Esophagus muscularis mucosa (tissue), 4 donors: ENCODE measurements around the gene LCA5L. TPM values are rescaled to one million over a fixed set of nuclear protein-coding genes. Genes with fewer than 3 reads are reported as not detected.
A peak's percentile ranks its signal among the peaks of the same experiment; 100 is the strongest.
"Not testable (repeated sequence)": the region's sequence is repeated elsewhere in the genome, so short reads cannot be mapped to it uniquely, and the experiment has no call there.

Experiments
- DNase-seq: peaks from one replicate; pipeline ENCODE4 v3.0.0-alpha.2; 2017; ENCODE audit errors: extremely low spot score
- H3K27ac ChIP-seq, 4 donors: fragments of 200-600 bp; sonication (generic); replicated peaks in 1 of 4; 1 replicate in 3 of 4; 2 replicates in 1 of 4; pipeline ENCODE4 v1.5.1; 2016 to 2019; ENCODE audit warnings: mild to moderate bottlenecking in 1 of 4
- H3K27me3 ChIP-seq, 4 donors: fragments of 200-600 bp; sonication (generic); one replicate each; pipeline versions ENCODE4 v1.5.1 to v1.6.0; 2016 to 2019
- H3K36me3 ChIP-seq, 4 donors: fragments of 200-600 bp; sonication (generic); one replicate each; pipeline ENCODE4 v1.5.1; 2016 to 2019
- H3K4me1 ChIP-seq, 4 donors: fragments of 200-600 bp; sonication (generic); one replicate each; pipeline ENCODE4 v1.5.1; 2016 to 2019
- H3K4me3 ChIP-seq, 4 donors: fragments of 200-600 bp; sonication (generic); 1 replicate in 2 of 4; 2 replicates in 2 of 4; pipeline ENCODE4 v1.5.1; 2016 to 2019; ENCODE audit warnings: mild to moderate bottlenecking in 4 of 4, moderate library complexity in 1 of 4
- H3K9me3 ChIP-seq, 4 donors: fragments of 200-600 bp; sonication (generic); 1 replicate in 3 of 4; 2 replicates in 1 of 4; pipeline ENCODE4 v1.5.1; 2016 to 2019
- CTCF ChIP-seq, 3 experiments: fragments of 200-600 bp in 2 of 3; fragments of 450-650 bp in 1 of 3; sonication (generic) in 2 of 3; IDR thresholded peaks; one replicate each; pipeline ENCODE4 v1.5.1; 2017 to 2019; ENCODE audit warnings: antibody characterized with exemption in 3 of 3, mild to moderate bottlenecking in 2 of 3, moderate library complexity in 1 of 3
- EP300 ChIP-seq: sonication (generic); formaldehyde crosslinking; IDR thresholded peaks from one replicate; pipeline ENCODE4 v1.6.1; 2017; ENCODE audit warnings: antibody characterized with exemption
- POLR2A ChIP-seq: fragments of 450-650 bp; IDR thresholded peaks from one replicate; pipeline ENCODE4 v1.6.1; 2017; ENCODE audit warnings: antibody characterized with exemption, moderate library complexity, mild to moderate bottlenecking, low read depth
- POLR2AphosphoS5 ChIP-seq, 2 donors: sonication (generic); formaldehyde crosslinking; IDR thresholded peaks; one replicate each; pipeline ENCODE4 v1.6.1; 2017; ENCODE audit warnings: antibody characterized with exemption in 2 of 2
- WGBS: methylation state at CpG from one replicate; pipeline ENCODE4 v1.1.5; 2018; 5-methylcytosine and 5-hydroxymethylcytosine counted together
- intact Hi-C: fragments of 100-400 bp; cut with DNase I; formaldehyde crosslinking; loops from one replicate; pipeline ENCODE4 v1.15.1; 2023
- total RNA-seq, 4 donors: library from RNA; depleted of rRNA; stranded (reverse); fragments of >200 nt; gene quantifications; one replicate each; pipeline versions ENCODE4 v1.1.0 to v1.2.1, GENCODE V29; 2016

LCA5L gene
- total RNA-seq, 4 donors from 2014 or later, result 0.83 to 2.8 (median 2.2) TPM

GRCh38 chr21:39387461-39388037 lies 58.0 kb downstream of the LCA5L start:
- WGBS, result 6% methylated on average over 14 of the region's 21 CpGs
- Histone ChIP-seq H3K36me3 (peaks cover 11 to 30% (median 19%) of the 10 kb centered on the region in 4 donors), H3K27me3 (no peaks in the 10 kb centered on the region), H3K27ac (peak overlapping the region; percentile 75 to 84 (median 79)), H3K4me3 (peak overlapping the region; percentile 48 to 64 (median 53)), H3K9me3 (no peaks in the 10 kb centered on the region), H3K4me1 (peaks cover 34 to 70% (median 56%) of the 10 kb centered on the region in 4 donors)
- peak; percentile 96 for DNase-seq
- intact Hi-C loops, result loop anchor here (2.0 to 10.0 kb wide), 4 partner anchors 41 to 203 kb away; partner anchors contain the start of genes BRWD1 and PSMG1
- TF ChIP-seq POLR2A (no peak), POLR2AphosphoS5 (IDR thresholded peaks at IDR 0.05) (peak; percentile 6 to 69)

GRCh38 chr21:39386899-39387298 lies 58.7 kb downstream of the LCA5L start:
- Histone ChIP-seq H3K36me3 (peaks cover 7 to 29% (median 13%) of the 10 kb centered on the region in 4 donors), H3K4me3 (peak overlapping the region; percentile 48 to 64 (median 53)), H3K4me1 (peaks cover 34 to 76% (median 62%) of the 10 kb centered on the region in 4 donors), H3K9me3 (no peaks in the 10 kb centered on the region), H3K27ac (peak overlapping the region; percentile 75 to 84 (median 79)), H3K27me3 (no peaks in the 10 kb centered on the region)
- no peak for DNase-seq
- TF ChIP-seq POLR2AphosphoS5 (IDR thresholded peaks at IDR 0.05) (no peak), POLR2A (no peak), CTCF (IDR thresholded peaks at IDR 0.05) (no peak), EP300 (no peak)
- intact Hi-C loops, result loop anchor here (5.0 to 10.0 kb wide), 2 partner anchors 55 to 202 kb away; partner anchors contain the start of gene PSMG1
- 90% methylated on average over 11 of the region's 11 CpGs for WGBS

- whole genome bisulfite sequencing, result 52% methylated on average over 6 of the region's 13 CpGs
- Histone ChIP-seq H3K27ac (peak overlapping the region; percentile 75 to 84 (median 79)), H3K4me1 (peaks cover 39 to 83% (median 69%) of the 10 kb centered on the region in 4 donors), H3K9me3 (no peaks in the 10 kb centered on the region), H3K4me3 (peak overlapping the region; percentile 37 to 55 (median 44)), H3K36me3 (peaks cover 0 to 24% (median 8%) of the 10 kb centered on the region in 4 donors), H3K27me3 (no peaks in the 10 kb centered on the region)
- TF ChIP-seq EP300 (no peak), CTCF (IDR thresholded peaks at IDR 0.05) (no peak), POLR2AphosphoS5 (IDR thresholded peaks at IDR 0.05) (no peak), POLR2A (no peak)
- intact Hi-C loops, result loop anchor here (5.0 to 10.0 kb wide), 2 partner anchors 56 to 201 kb away; partner anchors contain the start of gene PSMG1
- DNase-seq, result no peak
Measured at GRCh38 chr21:39386194-39386593, 59.4 kb downstream of the LCA5L start.

GRCh38 chr21:39385299-39386145 lies 60.1 kb downstream of the LCA5L start:
- intact Hi-C loops, result loop anchor here (5.0 to 10.0 kb wide), 2 partner anchors 57 to 201 kb away; partner anchors contain the start of gene PSMG1
- Histone ChIP-seq H3K4me3 (peak overlapping the region; percentile 37 to 55 (median 44)), H3K27me3 (no peaks in the 10 kb centered on the region), H3K36me3 (peaks cover 0 to 18% (median 3%) of the 10 kb centered on the region in 4 donors), H3K4me1 (peaks cover 42 to 87% (median 73%) of the 10 kb centered on the region in 4 donors), H3K9me3 (no peaks in the 10 kb centered on the region), H3K27ac (peak overlapping the region; percentile 75 to 84 (median 79))
- DNase-seq, result no peak
- TF ChIP-seq EP300 (no peak), POLR2AphosphoS5 (IDR thresholded peaks at IDR 0.05) (peak; percentile 68 to 76)
- 62% methylated on average over 30 of the region's 50 CpGs for WGBS

- Histone ChIP-seq H3K4me3 (peak overlapping the region in 1 of 4 donors; percentile 37), H3K36me3 (peaks cover 0 to 18% (median 2%) of the 10 kb centered on the region in 4 donors), H3K27me3 (no peaks in the 10 kb centered on the region), H3K4me1 (peaks cover 36 to 81% (median 67%) of the 10 kb centered on the region in 4 donors), H3K9me3 (no peaks in the 10 kb centered on the region), H3K27ac (peak overlapping the region; percentile 75 to 84 (median 79))
- intact Hi-C loops, result loop anchor here (5.0 to 10.0 kb wide), 2 partner anchors 58 to 200 kb away; partner anchors contain the start of gene PSMG1
- TF ChIP-seq POLR2AphosphoS5 (IDR thresholded peaks at IDR 0.05) (no peak), POLR2A (no peak), EP300 (no peak), CTCF (IDR thresholded peaks at IDR 0.05) (no peak)
- 86% methylated on average over 13 of the region's 13 CpGs for WGBS
- no peak for DNase-seq
Measured at GRCh38 chr21:39384674-39385298, 60.8 kb downstream of the LCA5L start.

GRCh38 chr21:39382096-39382495 lies 63.5 kb downstream of the LCA5L start:
- DNase-seq, H3K4me3 ChIP-seq, H3K27me3 ChIP-seq, H3K9me3 ChIP-seq: not testable (repeated sequence)
- intact Hi-C loops, result loop anchor here (10.0 kb wide), 1 partner anchor 197 kb away; the partner anchor contains the start of gene PSMG1
- 91% methylated on average over 7 of the region's 7 CpGs for WGBS
- H3K27ac ChIP-seq, result peak overlapping the region in 3 of 4 donors; percentile 91 to 96 (median 92)
- peaks cover 24 to 62% (median 49%) of the 10 kb centered on the region in 4 donors for H3K4me1 ChIP-seq
- H3K36me3 ChIP-seq, result peaks cover 0 to 18% (median 2%) of the 10 kb centered on the region in 4 donors
